HCT116 (cell line): ENCODE measurements around the gene DPYSL4. TPM values are rescaled to one million over a fixed set of nuclear protein-coding genes. Genes with fewer than 3 reads are reported as not detected.

Source experiments
- ATAC-seq: fragments of 200-7000 bp; cut with Tn5 transposase; 2 replicates; pipeline ENCODE4 v1.9.1; 2020; ENCODE audit warnings: mild to moderate bottlenecking, moderate library complexity
- BruUV-seq: library from RNA; stranded (reverse); fragments of 400-500 nt; replicated peaks from 2 replicates; lab custom pipeline; 2021; lab: Mats Ljungman, UMichigan
- CTCF ChIA-PET: fragments of 300-600 bp; sonication (Branson Sonifier 250); formaldehyde crosslinking; loops from one replicate; lab custom pipeline; 2021; ENCODE audit warnings: antibody characterized with exemption; lab: Charles Lee
- POLR2A ChIA-PET: fragments of 300-600, 350-600 bp; sonication (Branson Sonifier 250); formaldehyde crosslinking; loops from one replicate; lab custom pipeline; 2021; ENCODE audit warnings: antibody characterized with exemption; lab: Charles Lee
- RAD21 ChIA-PET, 2 experiments: fragments of 300-600 bp; sonication (Branson Sonifier 250); formaldehyde crosslinking; loops; one replicate each; lab custom pipeline; 2023; ENCODE audit warnings: low total read pairs in 2 of 2; ENCODE audit not compliant: uncharacterized antibody in 2 of 2, unreplicated experiment in 2 of 2, low non-redundant PET in 1 of 2; lab: Charles Lee
- DNase-seq: peaks from one replicate; pipeline ENCODE4 v3.0.0-alpha.2; 2010; ENCODE audit warnings: low read depth, low spot score
- H2AFZ ChIP-seq: fragments of 200-600 bp; shearing (Covaris generic), sonication (generic); 2 replicates; pipeline ENCODE4 v1.6.1; 2017; ENCODE audit warnings: low read depth, mixed run types, mixed read lengths, antibody characterized with exemption, low read length; ENCODE audit not compliant: poor library complexity, severe bottlenecking
- H3K27ac ChIP-seq: 2 replicates; pipeline ENCODE4 v1.5.1; 2012; ENCODE audit warnings: low read depth, low read length
- H3K27me3 ChIP-seq: fragments of 200-600 bp; sonication (generic); 2 replicates; pipeline ENCODE4 v1.6.1; 2016; ENCODE audit warnings: mixed run types, low read length, mixed read lengths; ENCODE audit not compliant: insufficient read depth
- H3K36me3 ChIP-seq, 2 experiments: fragments of 200-500 bp in 1 of 2; fragments of 200-600 bp in 1 of 2; sonication (Bioruptor generic) in 1 of 2; sonication (generic) in 1 of 2; 2 replicates each; pipeline versions ENCODE4 v1.5.1 to v1.6.1; 2014 to 2016; ENCODE audit warnings: low read length in 2 of 2, inconsistent platforms in 1 of 2, mixed read lengths in 1 of 2, mixed run types in 1 of 2; ENCODE audit not compliant: insufficient read depth in 2 of 2, control insufficient read depth in 1 of 2
- H3K4me1 ChIP-seq, 2 experiments: fragments of 200-600 bp in 1 of 2; sonication (generic) in 1 of 2; 2 replicates each; pipeline versions ENCODE4 v1.5.1 to v1.6.1; 2012 to 2017; ENCODE audit warnings: low read length in 2 of 2, inconsistent platforms in 1 of 2, mild to moderate bottlenecking in 1 of 2, mixed read lengths in 1 of 2, mixed run types in 1 of 2, moderate library complexity in 1 of 2; ENCODE audit not compliant: insufficient read depth in 2 of 2, control insufficient read depth in 1 of 2
- H3K4me2 ChIP-seq: fragments of 200-600 bp; sonication (generic); 2 replicates; pipeline ENCODE4 v1.6.1; 2017; ENCODE audit warnings: mixed run types, low read length, mixed read lengths
- H3K4me3 ChIP-seq, 2 experiments: fragments of 200-600 bp in 1 of 2; sonication (generic) in 1 of 2; replicated peaks in 1 of 2; 2 replicates each; pipeline ENCODE4 v1.5.1; 2011 to 2016; ENCODE audit warnings: low read length in 2 of 2, control low read depth in 1 of 2, low read depth in 1 of 2, mild to moderate bottlenecking in 1 of 2, mixed read lengths in 1 of 2, mixed run types in 1 of 2
- H3K79me2 ChIP-seq: fragments of 200-600 bp; sonication (generic); 2 replicates; pipeline ENCODE4 v1.6.1; 2017; ENCODE audit warnings: mild to moderate bottlenecking, mixed run types, low read length, moderate library complexity, mixed read lengths; ENCODE audit not compliant: insufficient read depth
- H3K9ac ChIP-seq: fragments of 200-600 bp; sonication (generic); 2 replicates; pipeline ENCODE4 v1.6.1; 2016; ENCODE audit warnings: low read length, mixed read lengths
- H3K9me2 ChIP-seq: fragments of 200-600 bp; sonication (generic), shearing (Covaris generic); 2 replicates; pipeline ENCODE4 v1.6.1; 2017; ENCODE audit warnings: mixed run types, mild to moderate bottlenecking, moderate library complexity; ENCODE audit not compliant: insufficient read depth
- H3K9me3 ChIP-seq, 2 experiments: fragments of 200-500 bp in 1 of 2; fragments of 200-600 bp in 1 of 2; sonication (Bioruptor generic) in 1 of 2; sonication (generic) in 1 of 2; 2 replicates each; pipeline ENCODE4 v1.6.1; 2014 to 2017; ENCODE audit warnings: low read length in 2 of 2, mixed read lengths in 2 of 2, inconsistent platforms in 1 of 2, low read depth in 1 of 2, mild to moderate bottlenecking in 1 of 2, mixed run types in 1 of 2, moderate library complexity in 1 of 2; ENCODE audit not compliant: control insufficient read depth in 1 of 2, insufficient read depth in 1 of 2
- H4K20me1 ChIP-seq: fragments of 200-600 bp; sonication (generic), shearing (Covaris generic); 2 replicates; pipeline ENCODE4 v1.6.1; 2017; ENCODE audit warnings: mixed run types, mild to moderate bottlenecking, moderate library complexity; ENCODE audit not compliant: insufficient read depth
- CTCF ChIP-seq, 3 experiments: fragments of 200-600 bp in 1 of 3; sonication (generic) in 1 of 3; IDR thresholded peaks in 2 of 3; conservative IDR thresholded peaks in 1 of 3; 2 replicates each; pipeline ENCODE4 v1.5.1; 2012 to 2017; ENCODE audit warnings: low read depth in 2 of 3, low read length in 2 of 3, antibody characterized with exemption in 1 of 3, borderline replicate concordance in 1 of 3, control low read depth in 1 of 3, mild to moderate bottlenecking in 1 of 3, mixed read lengths in 1 of 3, mixed run types in 1 of 3, moderate library complexity in 1 of 3; ENCODE audit not compliant: insufficient read depth in 1 of 3
- SP1 ChIP-seq: IDR thresholded peaks from 2 replicates; pipeline ENCODE4 v1.6.1; 2012; ENCODE audit warnings: low read depth
- intact Hi-C: fragments of 100-400 bp; cut with micrococcal nuclease; formaldehyde crosslinking; loops from 2 replicates; pipeline ENCODE4 v1.10.0; 2022
- total RNA-seq: library from RNA; stranded (reverse); gene quantifications from one replicate; pipeline ENCODE4 v1.2.1, GENCODE V29; 2021; ENCODE audit not compliant: unreplicated experiment

The DPYSL4 gene
- total RNA-seq, 1 experiment from 2014 or later: 5.4 TPM

- no TSS peak for BruUV-seq
- intact Hi-C loops: no loop called here
- Histone ChIP-seq H3K9ac (no peak overlapping the region), H3K79me2 (no peaks in the 10 kb centered on the region), H2AFZ (no peak overlapping the region), H3K9me3 (no peaks in the 10 kb centered on the region), H3K4me1 (no peaks in the 10 kb centered on the region), H3K4me3 (no peak overlapping the region), H4K20me1 (no peaks in the 10 kb centered on the region), H3K36me3 (no peaks in the 10 kb centered on the region), H3K27ac (no peak overlapping the region), H3K27me3 (no peaks in the 10 kb centered on the region), H3K4me2 (no peak overlapping the region), H3K9me2 (no peaks in the 10 kb centered on the region)
- no peak for TF ChIP-seq CTCF (IDR thresholded peaks at IDR 0.05 in 2 of 3, conservative IDR thresholded peaks at IDR 0.05 in 1 of 3; ENCODE audit: borderline replicate concordance in 1 of 3, insufficient read depth in 1 of 3, low read depth in 2 of 3, low read length in 2 of 3)
- DNase-seq (no peak), ATAC-seq (no peak)
- ChIA-PET CTCF (no interaction called here), POLR2A (no interaction called here), RAD21 (no interaction called here)
These were observed 13.1 kb downstream of the DPYSL4 start for GRCh38 chr10:132199854-132200311.

- no peaks in the 10 kb centered on the region for H3K4me1 ChIP-seq
- no peak overlapping the region for H3K27ac ChIP-seq
- no peak overlapping the region for H3K9ac ChIP-seq
- ChIA-PET POLR2A (no interaction called here), RAD21 (no interaction called here), CTCF (no interaction called here)
- no peaks in the 10 kb centered on the region for H3K36me3 ChIP-seq
- no peaks in the 10 kb centered on the region for H3K9me3 ChIP-seq
- no peak overlapping the region for H2AFZ ChIP-seq
- H3K9me2 ChIP-seq: no peaks in the 10 kb centered on the region
- intact Hi-C loops: no loop called here
- no peak for TF ChIP-seq SP1
- DNase-seq: no peak
- no TSS peak for BruUV-seq
- no peak overlapping the region for H3K4me2 ChIP-seq
- no peaks in the 10 kb centered on the region for H3K27me3 ChIP-seq
- no peaks in the 10 kb centered on the region for H3K79me2 ChIP-seq
- H3K4me3 ChIP-seq: no peak overlapping the region
- ATAC-seq: no peak
- H4K20me1 ChIP-seq: no peaks in the 10 kb centered on the region
These were observed 13.8 kb downstream of the DPYSL4 start for GRCh38 chr10:132200344-132201110.
